HAP-1 (cell line): ENCODE results near the gene SUFU.
A peak's percentile ranks its signal among the peaks of the same experiment; 100 is the strongest.

Experiments
- DNase-seq, 2 experiments: peaks; one replicate each; pipeline ENCODE4 v3.0.0-alpha.2; 2016 to 2020; ENCODE audit warnings: low spot score in 2 of 2
- H3K27me3 ChIP-seq: fragments of 250-450 bp; sonication (Bioruptor Pico); 2 replicates; pipeline ENCODE4 v1.5.1; 2020; ENCODE audit warnings: low read depth, mild to moderate bottlenecking, moderate library complexity
- H3K36me3 ChIP-seq: fragments of 250-450 bp; sonication (Bioruptor Pico); replicated peaks from 2 replicates; pipeline ENCODE4 v1.5.1; 2020; ENCODE audit warnings: mild to moderate bottlenecking
- H3K4me1 ChIP-seq: fragments of 250-450 bp; sonication (Bioruptor Pico); 2 replicates; pipeline ENCODE4 v1.5.1; 2020; ENCODE audit warnings: mild to moderate bottlenecking
- H3K4me3 ChIP-seq: fragments of 250-450 bp; sonication (Bioruptor Pico); 2 replicates; pipeline ENCODE4 v1.5.1; 2020; ENCODE audit warnings: mild to moderate bottlenecking, moderate library complexity
- H3K9me3 ChIP-seq: fragments of 250-450 bp; sonication (Bioruptor Pico); 2 replicates; pipeline ENCODE4 v1.5.1; 2020; ENCODE audit warnings: mild to moderate bottlenecking, moderate library complexity
- in situ Hi-C: fragments of 300-500 bp; cut with MboI; formaldehyde crosslinking; loops from 3 replicates; pipeline ENCODE4 v1.14.3; 2020; ENCODE audit warnings: low sequenced_read_pairs, inconsistent platforms, mixed read lengths

Gene SUFU

GRCh38 chr10:102595293-102595692, 91.5 kb downstream of the SUFU start:
- no peaks in the 10 kb centered on the region; the same call in 1 of the 2 replicates for H3K4me1 ChIP-seq
- no peaks in the 10 kb centered on the region for H3K9me3 ChIP-seq
- in situ Hi-C loops: no loop called here
- H3K36me3 ChIP-seq: peaks cover 19% of the 10 kb centered on the region
- no peaks in the 10 kb centered on the region for H3K27me3 ChIP-seq
- no peak overlapping the region for H3K4me3 ChIP-seq
- no peak for DNase-seq

GRCh38 chr10:102595897-102596296, 92.1 kb downstream of the SUFU start:
- no peaks in the 10 kb centered on the region; the same call in 1 of the 2 replicates for H3K4me1 ChIP-seq
- H3K27me3 ChIP-seq: no peaks in the 10 kb centered on the region
- in situ Hi-C loops: no loop called here
- H3K9me3 ChIP-seq: no peaks in the 10 kb centered on the region
- peaks cover 19% of the 10 kb centered on the region for H3K36me3 ChIP-seq
- DNase-seq: no peak
- H3K4me3 ChIP-seq: no peak overlapping the region

- H3K4me3 ChIP-seq: no peak overlapping the region
- in situ Hi-C loops: no loop called here
- H3K4me1 ChIP-seq: no peaks in the 10 kb centered on the region; the same call in 1 of the 2 replicates
- H3K9me3 ChIP-seq: no peaks in the 10 kb centered on the region
- DNase-seq: peak; percentile 68 to 75
- peaks cover 19% of the 10 kb centered on the region for H3K36me3 ChIP-seq
- H3K27me3 ChIP-seq: no peaks in the 10 kb centered on the region
Measured at GRCh38 chr10:102596506-102596971, 92.8 kb downstream of the SUFU start.

GRCh38 chr10:102597131-102597991, 93.6 kb downstream of the SUFU start:
- in situ Hi-C loops: no loop called here
- Histone ChIP-seq H3K27me3 (no peaks in the 10 kb centered on the region), H3K4me1 (no peaks in the 10 kb centered on the region; the same call in 1 of the 2 replicates), H3K36me3 (peaks cover 27% of the 10 kb centered on the region), H3K4me3 (no peak overlapping the region), H3K9me3 (no peaks in the 10 kb centered on the region)
- no peak for DNase-seq

GRCh38 chr10:102598243-102598642, 94.5 kb downstream of the SUFU start:
- Histone ChIP-seq H3K4me1 (no peaks in the 10 kb centered on the region; the same call in 1 of the 2 replicates), H3K36me3 (peaks cover 28% of the 10 kb centered on the region), H3K4me3 (no peak overlapping the region), H3K9me3 (no peaks in the 10 kb centered on the region), H3K27me3 (no peaks in the 10 kb centered on the region)
- in situ Hi-C loops: no loop called here
- no peak for DNase-seq

- H3K4me3 ChIP-seq: no peak overlapping the region
- no peaks in the 10 kb centered on the region; the same call in 1 of the 2 replicates for H3K4me1 ChIP-seq
- no peak for DNase-seq
- H3K36me3 ChIP-seq: peaks cover 35% of the 10 kb centered on the region
- in situ Hi-C loops: no loop called here
- H3K27me3 ChIP-seq: no peaks in the 10 kb centered on the region
- no peaks in the 10 kb centered on the region for H3K9me3 ChIP-seq
Measured at GRCh38 chr10:102599565-102600327, 96.0 kb downstream of the SUFU start.

- in situ Hi-C loops: no loop called here
- H3K9me3 ChIP-seq: no peaks in the 10 kb centered on the region
- no peaks in the 10 kb centered on the region for H3K27me3 ChIP-seq
- peaks cover 35% of the 10 kb centered on the region for H3K36me3 ChIP-seq
- no peaks in the 10 kb centered on the region; the same call in 1 of the 2 replicates for H3K4me1 ChIP-seq
- no peak overlapping the region for H3K4me3 ChIP-seq
- DNase-seq: no peak
Measured at GRCh38 chr10:102600816-102601215, 97.0 kb downstream of the SUFU start.

- Histone ChIP-seq H3K4me3 (no peak overlapping the region), H3K4me1 (no peaks in the 10 kb centered on the region; the same call in 1 of the 2 replicates), H3K36me3 (peaks cover 35% of the 10 kb centered on the region), H3K27me3 (no peaks in the 10 kb centered on the region), H3K9me3 (no peaks in the 10 kb centered on the region)
- in situ Hi-C loops: no loop called here
- DNase-seq: no peak
Measured at GRCh38 chr10:102601639-102602038, 97.9 kb downstream of the SUFU start.

- peaks cover 28% of the 10 kb centered on the region for H3K36me3 ChIP-seq
- DNase-seq: no peak
- H3K4me1 ChIP-seq: no peaks in the 10 kb centered on the region; the same call in 1 of the 2 replicates
- in situ Hi-C loops: no loop called here
- H3K9me3 ChIP-seq: no peaks in the 10 kb centered on the region
- no peaks in the 10 kb centered on the region for H3K27me3 ChIP-seq
- no peak overlapping the region for H3K4me3 ChIP-seq
Measured at GRCh38 chr10:102602272-102603045, 98.7 kb downstream of the SUFU start.

- no peaks in the 10 kb centered on the region for H3K9me3 ChIP-seq
- H3K27me3 ChIP-seq: no peaks in the 10 kb centered on the region
- H3K4me1 ChIP-seq: peaks cover 5% of the 10 kb centered on the region; the same call in 1 of the 2 replicates
- peaks cover 21% of the 10 kb centered on the region for H3K36me3 ChIP-seq
- H3K4me3 ChIP-seq: no peak overlapping the region
- in situ Hi-C loops: no loop called here
- DNase-seq: no peak
Measured at GRCh38 chr10:102603946-102604345, 100.2 kb downstream of the SUFU start.

GRCh38 chr10:102604439-102604841, 100.7 kb downstream of the SUFU start:
- in situ Hi-C loops: no loop called here
- no peaks in the 10 kb centered on the region for H3K9me3 ChIP-seq
- no peaks in the 10 kb centered on the region for H3K27me3 ChIP-seq
- peaks cover 17% of the 10 kb centered on the region for H3K36me3 ChIP-seq
- H3K4me1 ChIP-seq: peaks cover 10% of the 10 kb centered on the region; the same call in 1 of the 2 replicates
- no peak for DNase-seq
- H3K4me3 ChIP-seq: no peak overlapping the region

- Histone ChIP-seq H3K27me3 (no peaks in the 10 kb centered on the region), H3K9me3 (no peaks in the 10 kb centered on the region), H3K4me3 (no peak overlapping the region), H3K4me1 (peaks cover 10% of the 10 kb centered on the region; the same call in 1 of the 2 replicates), H3K36me3 (peaks cover 16% of the 10 kb centered on the region)
- no peak for DNase-seq
- in situ Hi-C loops: no loop called here
Measured at GRCh38 chr10:102605712-102606111, 101.9 kb downstream of the SUFU start.

- Histone ChIP-seq H3K4me3 (no peak overlapping the region), H3K27me3 (no peaks in the 10 kb centered on the region), H3K36me3 (peaks cover 7% of the 10 kb centered on the region), H3K9me3 (no peaks in the 10 kb centered on the region), H3K4me1 (peaks cover 10% of the 10 kb centered on the region; the same call in 1 of the 2 replicates)
- in situ Hi-C loops: no loop called here
- no peak for DNase-seq
Measured at GRCh38 chr10:102608487-102608886, 104.7 kb downstream of the SUFU start.
